K562 (cell line): ENCODE results near the gene MAN2A1. TPM values are rescaled to one million over a fixed set of nuclear protein-coding genes. Genes with fewer than 3 reads are reported as not detected.

ENCODE experiments used
- ATAC-seq: fragments of 200-7000 bp; cut with Tn5 transposase; 3 replicates; pipeline ENCODE4 v1.9.1; 2020; ENCODE audit warnings: moderate library complexity
- BruUV-seq: library from RNA; stranded (reverse); fragments of 400-500 nt; replicated peaks from 2 replicates; lab custom pipeline; 2021; lab: Mats Ljungman, UMichigan
- CTCF ChIA-PET: fragments of 300-600 bp; formaldehyde crosslinking; extraction: SDS; loops from one replicate; lab custom pipeline; 2021; ENCODE audit warnings: low intra/inter-chr PET ratio; lab: Yijun Ruan, JAX
- POLR2A ChIA-PET: fragments of 300-600, 350-650 bp; sonication (Branson Sonifier 250); formaldehyde crosslinking; extraction: SDS; loops from one replicate; lab custom pipeline; 2021; ENCODE audit warnings: antibody characterized with exemption, inconsistent platforms; lab: Yijun Ruan, JAX
- DNase-seq, 4 experiments: peaks; one replicate each; pipeline versions ENCODE4 v3.0.0 to v3.0.0-alpha.2; 2011 to 2018; ENCODE audit warnings: low spot score in 3 of 4, mixed read lengths in 3 of 4; ENCODE audit errors: extremely low read depth in 1 of 4
- FAIRE-seq: peaks from 2 replicates; lab custom pipeline; 2011; peaks lifted over from hg19 to GRCh38; lab: Jason Lieb, UNC
- H2AFZ ChIP-seq: 2 replicates; pipeline ENCODE4 v1.6.0; 2011; ENCODE audit warnings: low read depth, low read length, control low read depth, inconsistent platforms
- H3K27ac ChIP-seq: fragments of 200-600 bp; 3 replicates; pipeline ENCODE4 v1.8.0; 2011; ENCODE audit warnings: low read depth, mild to moderate bottlenecking, control low read depth, inconsistent platforms, low read length, moderate library complexity, mixed read lengths; ENCODE audit errors: extremely low read depth
- H3K27me3 ChIP-seq, 2 experiments: fragments of 300-600 bp in 1 of 2; 2 replicates in 1 of 2; 3 replicates in 1 of 2; pipeline versions ENCODE4 v1.6.0 to v1.8.0; 2011; ENCODE audit warnings: inconsistent platforms in 2 of 2, low read length in 2 of 2, mild to moderate bottlenecking in 1 of 2, mixed read lengths in 1 of 2, moderate library complexity in 1 of 2; ENCODE audit not compliant: control insufficient read depth in 2 of 2, insufficient read depth in 2 of 2
- H3K36me3 ChIP-seq: fragments of 300-600 bp; 3 replicates; pipeline ENCODE4 v1.8.0; 2011; ENCODE audit warnings: mild to moderate bottlenecking, low read length, inconsistent platforms; ENCODE audit not compliant: control insufficient read depth, insufficient read depth
- H3K4me1 ChIP-seq, 2 experiments: fragments of 200-600 bp in 1 of 2; replicated peaks in 1 of 2; 2 replicates in 1 of 2; 3 replicates in 1 of 2; pipeline versions ENCODE4 v1.5.1 to v1.8.0; 2011; ENCODE audit warnings: inconsistent platforms in 2 of 2, low read length in 2 of 2, mild to moderate bottlenecking in 1 of 2, mixed read lengths in 1 of 2, moderate library complexity in 1 of 2; ENCODE audit not compliant: control insufficient read depth in 2 of 2, insufficient read depth in 2 of 2
- H3K4me2 ChIP-seq: 2 replicates; pipeline ENCODE4 v1.6.1; 2011; ENCODE audit warnings: low read length, control low read depth, inconsistent platforms, mixed read lengths; ENCODE audit not compliant: insufficient read depth
- H3K4me3 ChIP-seq: fragments of 200-600 bp; sonication (generic), shearing (Covaris generic); 2 replicates; pipeline ENCODE4 v1.5.1; 2016; ENCODE audit warnings: control low read depth, inconsistent platforms
- H3K79me2 ChIP-seq: fragments of 200-600 bp; 3 replicates; pipeline ENCODE4 v1.8.0; 2011; ENCODE audit warnings: low read length, inconsistent platforms; ENCODE audit not compliant: control insufficient read depth, insufficient read depth
- H3K9ac ChIP-seq, 2 experiments: 2 replicates each; pipeline versions ENCODE4 v1.6.0 to v1.6.1; 2011; ENCODE audit warnings: low read depth in 2 of 2, low read length in 2 of 2, control low read depth in 1 of 2, inconsistent platforms in 1 of 2, mild to moderate bottlenecking in 1 of 2, mixed read lengths in 1 of 2; ENCODE audit not compliant: insufficient read depth in 1 of 2
- H3K9me1 ChIP-seq: one replicate; pipeline ENCODE4 v1.6.0; 2011; ENCODE audit warnings: inconsistent platforms, mild to moderate bottlenecking, low read length, moderate library complexity; ENCODE audit not compliant: control insufficient read depth, insufficient read depth
- H3K9me3 ChIP-seq: replicated peaks from 2 replicates; pipeline ENCODE4 v1.5.1; 2011; ENCODE audit warnings: low read depth, low read length, inconsistent platforms; ENCODE audit not compliant: control insufficient read depth, insufficient read depth
- H4K20me1 ChIP-seq: replicated peaks from 2 replicates; pipeline ENCODE4 v1.6.1; 2011; ENCODE audit warnings: low read length, inconsistent platforms, mixed read lengths; ENCODE audit not compliant: control insufficient read depth, insufficient read depth
- ARID1B ChIP-seq: fragments of 450-650 bp; IDR thresholded peaks from 2 replicates; pipeline ENCODE4 v1.6.1; 2016; ENCODE audit warnings: antibody characterized with exemption, mild to moderate bottlenecking, inconsistent platforms
- ATF1 ChIP-seq, 2 experiments: fragments of 450-650 bp in 1 of 2; IDR thresholded peaks; 2 replicates each; pipeline ENCODE4 v1.6.1; 2016; ENCODE audit warnings: missing compliant biosample characterization in 1 of 2, missing genetic modification characterization in 1 of 2
- ATF3 ChIP-seq, 2 experiments: fragments of 450-650 bp in 1 of 2; sonication (generic) in 1 of 2; formaldehyde crosslinking in 1 of 2; IDR thresholded peaks in 1 of 2; conservative IDR thresholded peaks in 1 of 2; 2 replicates each; pipeline versions ENCODE4 v1.6.1 to v1.8.1; 2016 to 2023; ENCODE audit warnings: mild to moderate bottlenecking in 2 of 2, moderate library complexity in 2 of 2, inconsistent platforms in 1 of 2, missing genetic modification reagents in 1 of 2
- CBFA2T3 ChIP-seq: fragments of 450-650 bp; IDR thresholded peaks from 2 replicates; pipeline ENCODE4 v1.6.1; 2017
- CBX3 ChIP-seq, 2 experiments: IDR thresholded peaks; 1 replicate in 1 of 2; 2 replicates in 1 of 2; pipeline ENCODE4 v1.6.1; 2012; ENCODE audit warnings: inconsistent platforms in 2 of 2, low read length in 2 of 2, borderline replicate concordance in 1 of 2, control low read depth in 1 of 2
- CHD4 ChIP-seq: fragments of 200-600 bp; sonication (generic); IDR thresholded peaks from 3 replicates; pipeline ENCODE4 v1.6.1; 2012; ENCODE audit warnings: low read depth, mild to moderate bottlenecking, mixed read lengths, low read length, inconsistent platforms; ENCODE audit not compliant: insufficient read depth, insufficient replicate concordance, poor library complexity, severe bottlenecking
- HDAC2 ChIP-seq: fragments of 450-650 bp; IDR thresholded peaks from 2 replicates; pipeline ENCODE4 v1.6.1; 2016; ENCODE audit warnings: mild to moderate bottlenecking
- NFE2 ChIP-seq: IDR thresholded peaks from 2 replicates; pipeline ENCODE4 v1.6.1; 2014; ENCODE audit warnings: antibody characterized with exemption, low read depth
- PHF20 ChIP-seq: fragments of 450-650 bp; IDR thresholded peaks from 2 replicates; pipeline ENCODE4 v1.6.1; 2018; ENCODE audit not compliant: partially characterized antibody
- PHF8 ChIP-seq: fragments of 200-600 bp; sonication (generic); IDR thresholded peaks from 2 replicates; pipeline ENCODE4 v1.6.1; 2012; ENCODE audit warnings: mixed run types, mild to moderate bottlenecking, inconsistent platforms, low read length, moderate library complexity, borderline replicate concordance
- SMARCA4 ChIP-seq: fragments of 450-650 bp; IDR thresholded peaks from 2 replicates; pipeline ENCODE4 v1.6.1; 2016
- STAG1 ChIP-seq: sonication (generic); formaldehyde crosslinking; IDR thresholded peaks from 2 replicates; pipeline ENCODE4 v1.5.0; 2020; ENCODE audit warnings: missing genetic modification reagents, borderline replicate concordance
- TAL1 ChIP-seq: fragments of 450-650 bp; IDR thresholded peaks from 2 replicates; pipeline ENCODE4 v1.6.1; 2016; ENCODE audit warnings: mild to moderate bottlenecking
- ZBTB1 ChIP-seq: sonication (generic); formaldehyde crosslinking; IDR thresholded peaks from 2 replicates; pipeline ENCODE4 v1.8.1; 2023; ENCODE audit warnings: missing genetic modification reagents, low read depth, mild to moderate bottlenecking, borderline replicate concordance
- ZNF134 ChIP-seq: fragments of 250-450 bp; sonication (Bioruptor Pico); conservative IDR thresholded peaks from 2 replicates; pipeline ENCODE4 v1.4.0; 2020
- ZNF274 ChIP-seq: IDR thresholded peaks from 2 replicates; pipeline ENCODE4 v1.6.1; 2011; ENCODE audit warnings: low read depth, mild to moderate bottlenecking, low read length, moderate library complexity, borderline replicate concordance
- ZNF431 ChIP-seq: sonication (generic); formaldehyde crosslinking; IDR thresholded peaks from 2 replicates; pipeline ENCODE4 v1.8.0; 2022; ENCODE audit warnings: mild to moderate bottlenecking, missing genetic modification reagents
- WGBS: fragments of 100-300 bp; shearing (Covaris generic); methylation state at CpG from one replicate; pipeline ENCODE4 v1.1.6; 2016; ENCODE audit warnings: low coverage, mixed read lengths; ENCODE audit not compliant: insufficient coverage; ENCODE audit errors: missing lambda C conversion rate; 5-methylcytosine and 5-hydroxymethylcytosine counted together
- in situ Hi-C: fragments of 300-500 bp; cut with MboI; formaldehyde crosslinking; loops from 4 replicates; pipeline ENCODE4 v1.15.0; 2018; ENCODE audit warnings: inconsistent platforms, mixed read lengths
- intact Hi-C: fragments of 100-400 bp; cut with micrococcal nuclease; formaldehyde crosslinking; loops from 2 replicates; pipeline ENCODE4 v1.14.2; 2022
- polyA plus RNA-seq, 8 experiments: library from polyadenylated mRNA; depleted of rRNA in 4 of 8; stranded (reverse) in 5 of 8; unstranded in 3 of 8; fragments of >200 nt; fragmentation: Nextera tagmentation in 2 of 8; fragmentation: Illumina TruSeq in 1 of 8; extraction: Ambion mirVana in 2 of 8; extraction: Trizol in 1 of 8; gene quantifications; 2 replicates each; pipeline versions ENCODE4 v1.2.1 to v1.2.3, GENCODE V29; 2011 to 2014; ENCODE audit warnings: inconsistent platforms in 1 of 8, missing spikeins in 1 of 8
- total RNA-seq, 7 experiments: library from RNA; depleted of rRNA in 6 of 7; stranded (reverse); fragments of >200 nt in 6 of 7; fragmentation: Illumina TruSeq in 2 of 7; extraction: Trizol in 2 of 7; gene quantifications; 2 replicates each; pipeline versions ENCODE4 v1.2.1 to v1.2.3, GENCODE V29; 2011 to 2021; ENCODE audit warnings: low replicate concordance in 1 of 7
- TF ChIP-seq, protein P1 (sequence below): fragments of 450-650 bp; formaldehyde crosslinking; IDR thresholded peaks from 2 replicates; pipeline ENCODE4 v1.4.0; 2020; ENCODE audit warnings: mild to moderate bottlenecking, moderate library complexity

The MAN2A1 gene
- total and polyA plus RNA-seq, 9 of the 15 experiments (the other 6 are each of a cell fraction or from before 2014, with no cell fraction given): 5.2 to 32.0 (median 19.8) TPM

DNA sequence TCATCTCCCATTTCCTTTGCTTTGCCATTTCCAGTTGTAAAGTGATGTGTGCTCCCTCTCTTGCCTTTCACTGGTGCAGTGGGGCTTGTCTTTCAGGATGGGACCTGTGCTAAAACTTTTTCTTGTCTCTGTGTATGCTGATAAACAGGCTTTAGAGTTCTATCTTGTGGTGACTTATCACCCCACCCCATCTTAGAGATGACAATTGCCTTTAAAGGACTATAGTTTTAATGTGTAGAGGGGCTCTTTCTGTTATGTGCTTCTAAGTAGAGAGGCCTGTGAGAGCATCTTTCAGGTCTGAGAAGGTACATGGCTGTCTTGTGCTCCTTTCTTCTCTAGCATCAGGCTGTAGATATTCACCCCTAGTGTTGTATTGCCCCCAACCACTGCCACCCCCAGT lies 21.9 kb downstream of the MAN2A1 start (continued):
- TF ChIP-seq CBFA2T3: peak; percentile 57; the same call in 1 of the 2 replicates
- TF ChIP-seq ARID1B: peak; percentile 45
- 0 out of 3 replicates have a peak, but pooled peaks of 1 of the 2 experiments have one; percentile 35 for TF ChIP-seq CBX3 (IDR thresholded peaks at IDR 0.05; ENCODE audit: borderline replicate concordance in 1 of 2, low read length in 2 of 2)
- no peak for TF ChIP-seq ZNF134
- TF ChIP-seq, protein P1, sequence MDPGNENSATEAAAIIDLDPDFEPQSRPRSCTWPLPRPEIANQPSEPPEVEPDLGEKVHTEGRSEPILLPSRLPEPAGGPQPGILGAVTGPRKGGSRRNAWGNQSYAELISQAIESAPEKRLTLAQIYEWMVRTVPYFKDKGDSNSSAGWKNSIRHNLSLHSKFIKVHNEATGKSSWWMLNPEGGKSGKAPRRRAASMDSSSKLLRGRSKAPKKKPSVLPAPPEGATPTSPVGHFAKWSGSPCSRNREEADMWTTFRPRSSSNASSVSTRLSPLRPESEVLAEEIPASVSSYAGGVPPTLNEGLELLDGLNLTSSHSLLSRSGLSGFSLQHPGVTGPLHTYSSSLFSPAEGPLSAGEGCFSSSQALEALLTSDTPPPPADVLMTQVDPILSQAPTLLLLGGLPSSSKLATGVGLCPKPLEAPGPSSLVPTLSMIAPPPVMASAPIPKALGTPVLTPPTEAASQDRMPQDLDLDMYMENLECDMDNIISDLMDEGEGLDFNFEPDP (CRISPR knock-in tag): no peak
- TF ChIP-seq PHF8: no peak
- peak; percentile 44 for TF ChIP-seq TAL1
- peak; percentile 32; the same call in 1 of the 2 replicates for TF ChIP-seq SMARCA4
- TF ChIP-seq STAG1 (CRISPR knock-in tag): no peak

GRCh38 chr5:109713453-109713852 lies 23.7 kb downstream of the MAN2A1 start:
- H3K36me3 ChIP-seq: peaks cover 25% of the 10 kb centered on the region; the same call in 1 of the 3 replicates
- H3K9me1 ChIP-seq: no peaks in the 10 kb centered on the region
- DNase-seq (no peak), ATAC-seq (no peak)
- no peak overlapping the region for H3K27ac ChIP-seq
- H3K4me2 ChIP-seq: no peak overlapping the region
- no peaks in the 10 kb centered on the region for H3K9me3 ChIP-seq
- H3K4me3 ChIP-seq: no peak overlapping the region
- WGBS: 66% methylated on average over 3 of the region's 3 CpGs
- peaks cover 8% of the 10 kb centered on the region; the same call in 1 of the 2 replicates for H4K20me1 ChIP-seq
- BruUV-seq: no TSS peak
- no peak for TF ChIP-seq NFE2
- no peak for TF ChIP-seq PHF20
- no peak for TF ChIP-seq ZBTB1 (CRISPR knock-in tag)
- no peak for TF ChIP-seq ZNF274
- TF ChIP-seq ATF3 (IDR thresholded peaks at IDR 0.05): no peak
- TF ChIP-seq ATF3 (CRISPR knock-in tag; conservative IDR thresholded peaks at IDR 0.05): no peak
- TF ChIP-seq HDAC2: no peak
- TF ChIP-seq CHD4: no peak
- TF ChIP-seq ATF1 (CRISPR knock-in tag; IDR thresholded peaks at IDR 0.05): no peak
- no peak for TF ChIP-seq ATF1 (tag; IDR thresholded peaks at IDR 0.05)
- TF ChIP-seq ZNF431 (CRISPR knock-in tag): no peak
- TF ChIP-seq, all 486 proteins: peak for 0
- ChIA-PET POLR2A (interaction anchor here (1.0 to 1.5 kb wide), 3 partner anchors 10 to 21 kb away, joined by 3 to 5 read pairs (median 4); no protein-coding TSS in a partner anchor), CTCF (no interaction called here)
- peaks cover 8 to 19% of the 10 kb centered on the region in 2 experiments; a peak in 3 of 5 replicates for H3K4me1 ChIP-seq
- no peaks in the 10 kb centered on the region; a peak in 1 of 5 replicates for H3K27me3 ChIP-seq
- no peak overlapping the region for H3K9ac ChIP-seq
- H3K79me2 ChIP-seq: peaks cover 53% of the 10 kb centered on the region
- no peak for FAIRE-seq
- intact Hi-C loops: no loop called here
- no peak overlapping the region for H2AFZ ChIP-seq
- in situ Hi-C loops: no loop called here
